NCI-H460 (cell line): ENCODE results near the gene BAG1. TPM values are rescaled to one million over a fixed set of nuclear protein-coding genes. Genes with fewer than 3 reads are reported as not detected.

Experiments
- DNase-seq: peaks from one replicate; pipeline ENCODE4 v3.0.0-alpha.2; 2016; ENCODE audit warnings: low read depth; ENCODE audit errors: extremely low read depth
- total RNA-seq: library from RNA; depleted of rRNA; stranded (reverse); fragments of >200 nt; shearing (Covaris generic); gene quantifications from 2 replicates; pipeline ENCODE4 v1.2.3, GENCODE V29; 2014

BAG1 gene
- total RNA-seq, 1 experiment from 2014 or later = 33.3 TPM

GRCh38 chr9:33277484-33277883 lies 13.0 kb upstream of the BAG1 start:
- no peak for DNase-seq

- no peak for DNase-seq
Measured at GRCh38 chr9:33273972-33274328, 9.4 kb upstream of the BAG1 start.

GRCh38 chr9:33273266-33273971 lies 8.9 kb upstream of the BAG1 start:
- no peak for DNase-seq

- DNase-seq = no peak
Measured at GRCh38 chr9:33272061-33272460, 7.6 kb upstream of the BAG1 start.

GRCh38 chr9:33270146-33270545 lies 5.6 kb upstream of the BAG1 start:
- no peak for DNase-seq

GRCh38 chr9:33267151-33267767 lies 2.8 kb upstream of the BAG1 start:
- DNase-seq = no peak

- DNase-seq = no peak
Measured at GRCh38 chr9:33265211-33265865, 830 bp upstream of the BAG1 start.

GRCh38 chr9:33264003-33264472 lies 470 bp downstream of the BAG1 start:
- no peak for DNase-seq

GRCh38 chr9:33263131-33264002 lies 1.1 kb downstream of the BAG1 start:
- no peak for DNase-seq

- DNase-seq = no peak
Measured at GRCh38 chr9:33260372-33260771, 4.1 kb downstream of the BAG1 start.

- no peak for DNase-seq
Measured at GRCh38 chr9:33257276-33257675, 7.2 kb downstream of the BAG1 start.

- no peak for DNase-seq
Measured at GRCh38 chr9:33256236-33256635, 8.3 kb downstream of the BAG1 start.

GRCh38 chr9:33255471-33255870 lies 9.0 kb downstream of the BAG1 start:
- DNase-seq = no peak

- no peak for DNase-seq
Measured at GRCh38 chr9:33255014-33255413, 9.5 kb downstream of the BAG1 start.

- DNase-seq = no peak
Measured at GRCh38 chr9:33254211-33254610, 10.3 kb downstream of the BAG1 start.

- no peak for DNase-seq
Measured at GRCh38 chr9:33250458-33250995, 14.0 kb downstream of the BAG1 start.

- no peak for DNase-seq
Measured at GRCh38 chr9:33249983-33250382, 14.5 kb downstream of the BAG1 start.

- no peak for DNase-seq
Measured at GRCh38 chr9:33249087-33249658, 15.3 kb downstream of the BAG1 start.

- DNase-seq = no peak
Measured at GRCh38 chr9:33248606-33249005, 15.9 kb downstream of the BAG1 start.

GRCh38 chr9:33246269-33246860 lies 18.1 kb downstream of the BAG1 start:
- no peak for DNase-seq
